ENCODE data around the gene CYP46A1.

CYP46A1 gene

DNA sequence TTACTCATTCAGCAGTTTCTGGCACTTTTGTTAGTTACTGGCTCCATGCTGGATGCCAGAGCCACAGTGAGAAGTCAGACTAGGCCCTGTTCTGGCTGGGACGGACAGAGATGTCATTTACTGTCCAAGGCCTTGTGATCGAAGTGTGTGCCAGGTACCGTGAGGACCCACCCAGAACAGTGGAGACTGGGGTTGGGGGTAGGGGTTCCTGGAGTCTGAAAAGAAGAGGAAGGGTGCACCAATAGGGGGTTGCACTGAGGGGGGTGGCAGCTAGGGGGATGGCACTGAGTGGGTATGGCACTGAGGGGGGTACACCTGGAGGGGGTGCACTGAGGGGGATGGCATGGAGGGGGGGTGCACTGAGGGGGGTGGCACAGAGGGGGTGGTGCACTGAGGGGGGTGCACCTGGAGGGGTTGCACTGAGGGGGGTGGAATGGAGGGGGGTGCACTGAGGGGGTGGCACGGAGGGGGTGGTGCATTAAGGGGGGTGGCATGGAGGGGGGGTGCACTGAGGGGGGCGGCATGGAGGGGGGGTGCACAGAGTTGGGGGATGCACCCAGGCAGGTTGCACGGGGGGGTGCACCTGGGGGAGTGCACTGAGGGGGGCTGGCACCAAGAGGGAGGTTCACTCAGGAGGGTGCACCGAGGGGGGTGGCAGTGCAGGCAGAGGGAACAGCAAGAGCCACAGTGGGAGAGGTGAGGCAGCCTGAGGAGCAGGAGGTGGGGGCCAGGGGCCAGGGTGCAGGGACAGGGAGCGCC is 10.6 kb upstream of the CYP46A1 start:
- DNase-seq (ENCODE audit: low read depth, low spot score): no peak

DNA sequence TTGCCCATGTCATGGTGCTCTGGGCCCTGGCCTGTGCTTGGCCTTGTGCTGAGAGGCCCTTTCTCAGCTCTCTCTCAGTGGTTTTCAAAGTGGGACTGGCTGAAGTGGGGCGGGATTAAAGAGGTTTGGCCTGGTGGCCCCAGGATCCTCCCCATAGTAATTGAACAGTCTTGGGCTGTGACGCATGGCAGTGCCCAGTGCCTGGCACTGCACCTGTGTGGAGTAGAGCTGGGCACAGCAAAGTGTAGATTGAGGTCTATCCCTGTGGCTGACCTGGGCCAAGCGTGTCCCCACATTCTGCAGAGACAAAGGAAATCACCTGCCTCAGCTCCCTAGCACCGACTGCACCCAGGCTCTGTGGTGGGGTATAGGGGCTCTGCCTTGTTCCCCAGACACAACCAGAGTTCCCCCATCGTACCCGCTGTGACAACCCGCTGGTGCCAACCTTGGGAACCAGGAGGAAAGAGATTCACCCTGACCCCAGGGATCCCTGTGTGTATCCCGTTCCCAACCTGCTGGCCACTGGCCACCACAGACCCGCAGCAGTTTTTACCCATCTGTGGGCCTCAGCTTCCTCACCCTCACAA is 9.9 kb upstream of the CYP46A1 start:
- DNase-seq (ENCODE audit: low read depth, low spot score): no peak

DNA sequence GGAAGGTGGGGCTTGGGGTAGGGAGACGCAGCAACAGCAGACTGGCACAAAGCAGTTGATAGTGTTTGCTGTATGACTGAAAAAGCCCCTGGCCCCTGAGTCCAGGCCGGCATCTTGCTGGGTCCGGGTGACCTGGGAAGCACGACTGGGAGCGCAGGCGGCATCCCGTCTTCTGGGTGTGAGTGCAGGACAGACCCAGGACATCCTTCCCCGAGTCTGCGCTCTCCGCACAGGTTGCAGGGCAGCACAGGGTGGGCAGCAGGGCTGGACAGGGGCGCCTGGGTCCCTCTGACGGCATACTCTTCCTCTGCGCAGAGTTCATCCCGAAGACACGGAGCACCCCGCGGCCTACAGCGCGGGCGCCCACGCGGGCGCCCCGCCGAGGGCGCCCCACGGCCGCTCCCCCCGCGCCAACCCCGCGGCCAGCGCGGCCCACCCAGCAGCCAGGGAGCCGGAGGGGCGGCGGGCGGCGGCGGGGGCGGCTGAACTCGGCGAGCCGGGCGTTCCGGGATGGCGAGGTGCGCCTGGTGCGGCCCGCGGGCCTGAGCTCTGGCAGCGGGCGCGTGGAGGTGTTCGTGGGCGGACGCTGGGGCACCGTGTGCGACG is 9.2 kb upstream of the CYP46A1 start:
- no peak for DNase-seq (ENCODE audit: low read depth, low spot score)

GRCh38 chr14:99675382-99675835 is 8.7 kb upstream of the CYP46A1 start:
- no peak for DNase-seq (ENCODE audit: low read depth, low spot score)

- no peak for DNase-seq (ENCODE audit: low read depth, low spot score)
Measured at GRCh38 chr14:99675951-99676350, 8.1 kb upstream of the CYP46A1 start.

DNA sequence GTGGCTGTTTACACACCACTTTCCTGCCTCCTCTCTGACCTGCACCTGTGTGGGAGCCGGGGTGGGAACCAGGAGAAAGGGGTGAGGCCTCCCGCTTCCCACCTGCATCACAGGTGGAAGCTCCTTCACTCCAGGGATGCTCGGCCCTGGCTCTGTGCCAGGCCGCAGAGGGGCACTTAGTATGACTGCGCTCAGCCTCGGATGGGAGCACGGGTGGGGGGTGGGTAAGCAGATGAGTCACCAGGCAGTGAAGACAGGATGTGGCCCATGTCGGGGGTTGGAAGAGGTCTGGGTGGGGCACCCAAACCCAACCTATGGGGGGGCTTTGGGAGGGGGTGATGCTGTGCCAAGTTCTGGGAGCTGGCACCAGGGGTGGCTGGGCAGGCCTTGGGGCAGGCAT is 7.4 kb upstream of the CYP46A1 start:
- no peak for DNase-seq (ENCODE audit: low read depth, low spot score)

GRCh38 chr14:99677231-99678140 is 6.6 kb upstream of the CYP46A1 start:
- DNase-seq (ENCODE audit: low read depth, low spot score): no peak

- no peak for DNase-seq (ENCODE audit: low read depth, low spot score)
Measured at GRCh38 chr14:99678198-99678597, 5.9 kb upstream of the CYP46A1 start.

- no peak for DNase-seq (ENCODE audit: low read depth, low spot score)
Measured at GRCh38 chr14:99679111-99679510, 5.0 kb upstream of the CYP46A1 start.

DNA sequence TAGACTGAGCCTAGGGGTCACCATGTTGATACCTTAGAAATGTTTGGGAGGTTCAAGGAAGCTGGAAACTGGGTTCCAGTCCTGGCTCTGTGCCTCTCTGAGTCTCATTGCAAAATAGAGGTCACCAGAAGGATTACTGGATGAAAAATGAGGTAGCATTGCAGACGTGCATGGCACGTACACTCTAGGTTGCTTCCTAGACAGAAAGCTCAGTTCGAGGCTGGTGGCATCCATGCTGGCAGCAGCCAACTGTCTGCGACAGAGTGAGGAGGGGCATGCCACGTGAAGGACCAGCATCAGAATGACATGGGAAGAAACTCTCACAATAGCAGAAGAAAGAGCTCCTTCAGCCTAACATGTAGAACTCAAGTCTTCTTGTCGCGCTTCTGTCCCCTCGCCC is 4.6 kb upstream of the CYP46A1 start:
- DNase-seq (ENCODE audit: low read depth, low spot score): no peak

GRCh38 chr14:99679996-99680395 is 4.1 kb upstream of the CYP46A1 start:
- no peak for DNase-seq (ENCODE audit: low read depth, low spot score)

DNA sequence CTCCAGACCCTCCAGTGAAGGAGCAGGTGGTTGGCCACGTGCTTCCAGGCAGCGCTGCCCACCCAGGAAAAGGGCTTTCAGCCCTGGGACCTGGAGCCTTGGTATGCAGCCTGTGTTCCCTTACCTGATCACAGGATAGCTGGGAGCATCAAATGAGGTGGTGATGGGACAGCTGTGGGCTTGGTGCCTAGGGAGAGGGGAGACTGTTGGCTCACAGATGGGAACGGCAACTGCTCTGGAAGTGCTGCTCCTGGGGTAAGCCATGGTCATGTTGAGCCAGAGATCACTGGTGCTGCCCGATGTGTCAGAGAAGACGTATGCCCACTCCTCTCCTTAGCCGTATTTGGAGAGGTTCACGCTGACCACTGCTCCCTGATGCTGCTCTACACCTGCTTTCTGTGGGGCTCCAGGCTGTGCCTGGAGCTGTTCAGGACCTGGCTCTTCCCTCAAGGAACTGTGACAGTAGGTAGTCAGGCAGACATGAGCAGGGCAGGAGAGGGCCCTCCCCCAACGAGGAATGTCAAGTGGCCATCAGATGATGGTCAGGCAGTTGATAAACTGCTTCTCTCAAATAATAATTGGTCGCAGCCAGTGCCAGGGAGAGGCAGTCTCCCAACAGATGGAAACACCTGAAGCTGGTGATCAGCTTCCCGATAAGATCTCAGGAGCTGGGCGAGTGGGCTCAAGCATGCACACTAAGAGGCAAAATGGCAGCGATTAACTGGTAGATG is 2.8 kb upstream of the CYP46A1 start:
- DNase-seq (ENCODE audit: low read depth, low spot score): no peak

DNA sequence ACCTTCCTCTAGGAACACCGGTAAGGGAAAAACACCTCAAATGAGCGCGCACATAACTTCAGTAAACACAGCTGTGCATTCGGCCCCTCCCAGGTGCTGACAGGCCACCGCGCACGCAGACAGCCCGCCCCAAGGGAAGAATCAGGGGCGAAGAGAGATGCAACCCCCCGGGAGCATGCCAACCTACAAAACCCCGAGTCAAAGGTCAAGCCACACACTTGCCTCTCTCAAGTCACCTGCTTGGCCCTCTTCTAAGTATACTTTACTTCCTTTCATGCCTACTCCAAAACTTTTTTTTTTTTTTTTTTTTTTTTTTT is 2.3 kb upstream of the CYP46A1 start:
- DNase-seq (ENCODE audit: low read depth, low spot score): no peak

DNA sequence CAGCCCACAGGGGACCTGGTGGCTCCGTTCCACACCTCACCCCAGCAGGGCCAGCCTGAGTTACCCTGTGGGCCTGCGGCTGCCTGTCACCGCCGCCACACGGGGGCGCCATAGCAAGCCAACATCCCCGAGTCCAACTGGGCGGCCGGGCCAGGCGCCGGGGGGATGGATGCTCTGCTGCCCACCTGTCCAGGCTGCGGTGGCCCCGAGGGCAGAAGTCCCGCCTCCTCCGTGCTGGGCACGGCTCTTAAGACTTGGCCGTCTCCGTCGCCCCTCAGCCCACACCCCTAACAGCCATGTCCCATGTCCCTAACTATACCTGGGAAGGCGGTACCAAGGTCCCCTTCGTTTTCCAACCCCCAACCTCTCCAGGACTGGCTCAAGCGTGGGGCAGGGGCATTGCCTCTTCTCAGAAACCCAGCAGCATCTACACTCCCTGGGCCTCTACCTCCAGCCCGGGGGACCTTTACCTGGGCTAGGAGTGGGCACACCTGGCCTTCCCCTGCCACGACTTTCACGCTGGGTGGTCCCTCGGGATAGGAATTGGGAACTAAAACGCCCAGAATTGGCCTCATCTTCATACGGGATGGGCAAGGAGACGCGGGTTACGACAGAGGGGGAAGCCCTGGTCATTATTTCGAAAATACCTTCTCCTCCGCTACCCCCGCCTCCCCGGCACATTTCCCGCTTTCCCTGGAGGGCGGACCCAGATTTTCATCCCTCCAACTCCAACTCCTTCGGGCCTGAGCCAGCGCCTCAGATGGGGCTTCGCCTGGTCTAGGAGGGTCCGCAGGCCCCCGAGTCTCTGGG is 1.1 kb upstream of the CYP46A1 start:
- DNase-seq (ENCODE audit: low read depth, low spot score): peak; percentile 71

DNA sequence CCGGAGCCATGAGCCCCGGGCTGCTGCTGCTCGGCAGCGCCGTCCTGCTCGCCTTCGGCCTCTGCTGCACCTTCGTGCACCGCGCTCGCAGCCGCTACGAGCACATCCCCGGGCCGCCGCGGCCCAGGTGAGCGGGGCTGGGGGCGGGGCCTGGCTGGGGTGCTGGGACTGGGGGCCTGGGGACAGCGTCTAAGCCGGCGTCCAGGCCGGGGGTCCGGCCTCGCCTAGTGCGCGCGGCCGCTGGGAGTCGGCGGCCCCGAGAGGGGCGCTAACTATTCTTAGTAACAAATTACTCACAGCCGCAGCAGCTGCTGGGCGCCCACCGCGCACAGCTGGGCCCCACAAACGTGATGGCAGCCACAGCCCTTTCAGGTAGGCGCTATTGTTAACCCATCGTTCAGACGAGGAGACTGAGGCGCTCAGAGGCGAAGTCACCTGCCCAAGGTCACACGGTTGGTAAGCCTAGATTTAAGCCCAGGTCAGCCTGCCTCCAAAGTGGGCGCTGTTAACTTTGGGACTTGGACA is 374 bp downstream of the CYP46A1 start:
- DNase-seq (ENCODE audit: low read depth, low spot score): no peak

- no peak for DNase-seq (ENCODE audit: low read depth, low spot score)
Measured at GRCh38 chr14:99685151-99685591, 1.1 kb downstream of the CYP46A1 start.

GRCh38 chr14:99685596-99685995 is 1.5 kb downstream of the CYP46A1 start:
- no peak for DNase-seq (ENCODE audit: low read depth, low spot score)

- DNase-seq (ENCODE audit: low read depth, low spot score): no peak
Measured at GRCh38 chr14:99686557-99687283, 2.6 kb downstream of the CYP46A1 start.
